OCI-LY7 (cell line): ENCODE data around the gene HMOX2.

Experiments used
- CTCF ChIP-seq: fragments of 200-600 bp; sonication (generic); conservative IDR thresholded peaks from 2 replicates; pipeline ENCODE4 v1.5.1; 2014; ENCODE audit warnings: mild to moderate bottlenecking, antibody characterized with exemption, low read length, moderate library complexity, mixed read lengths
- EZH2phosphoT487 ChIP-seq: fragments of 200-600 bp; sonication (generic); IDR thresholded peaks from 2 replicates; pipeline ENCODE4 v1.6.1; 2018; ENCODE audit warnings: low read depth, borderline replicate concordance, mild to moderate bottlenecking, mixed run types, antibody characterized with exemption, low read length, moderate library complexity, mixed read lengths

DNA sequence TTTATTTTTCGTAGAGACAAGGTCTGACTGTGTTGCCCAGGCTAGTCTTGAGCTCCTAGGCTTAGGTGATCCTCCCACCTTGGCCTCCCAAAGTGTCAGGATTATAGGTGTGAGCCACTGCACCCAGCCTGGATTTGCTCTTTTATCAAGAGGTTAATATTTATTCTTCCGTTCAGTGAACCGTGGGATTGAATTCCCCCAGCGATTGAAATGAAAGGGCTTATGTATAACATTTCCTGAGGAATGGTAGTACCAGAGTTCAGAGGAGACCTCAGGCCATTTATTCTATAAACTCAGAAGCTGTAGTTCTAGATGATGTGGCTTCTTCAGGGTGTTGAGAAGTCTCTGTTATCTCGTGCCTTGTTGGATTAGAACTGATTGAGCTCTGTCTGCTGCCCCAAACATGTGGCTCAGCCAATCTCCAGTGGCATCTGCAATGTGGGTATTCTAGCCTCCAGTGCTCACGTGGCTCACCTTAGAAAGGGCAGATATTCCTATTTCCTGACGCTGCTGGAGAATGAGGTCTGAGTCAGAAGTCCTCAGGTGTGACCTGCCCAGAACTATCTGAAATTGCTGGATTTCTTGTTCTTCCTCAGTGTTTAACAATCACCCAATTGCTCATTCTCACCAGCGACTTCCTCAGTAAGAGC lies 22.5 kb downstream of the HMOX2 start:
- no peak for TF ChIP-seq CTCF
- TF ChIP-seq EZH2phosphoT487, result no peak
